AG20443 (cell line): ENCODE measurements around the gene CREB3L2.

Experiments
- DNase-seq: peaks from one replicate; pipeline ENCODE4 v3.0.0; 2012; ENCODE audit warnings: low spot score, mixed read lengths

The CREB3L2 gene

DNA sequence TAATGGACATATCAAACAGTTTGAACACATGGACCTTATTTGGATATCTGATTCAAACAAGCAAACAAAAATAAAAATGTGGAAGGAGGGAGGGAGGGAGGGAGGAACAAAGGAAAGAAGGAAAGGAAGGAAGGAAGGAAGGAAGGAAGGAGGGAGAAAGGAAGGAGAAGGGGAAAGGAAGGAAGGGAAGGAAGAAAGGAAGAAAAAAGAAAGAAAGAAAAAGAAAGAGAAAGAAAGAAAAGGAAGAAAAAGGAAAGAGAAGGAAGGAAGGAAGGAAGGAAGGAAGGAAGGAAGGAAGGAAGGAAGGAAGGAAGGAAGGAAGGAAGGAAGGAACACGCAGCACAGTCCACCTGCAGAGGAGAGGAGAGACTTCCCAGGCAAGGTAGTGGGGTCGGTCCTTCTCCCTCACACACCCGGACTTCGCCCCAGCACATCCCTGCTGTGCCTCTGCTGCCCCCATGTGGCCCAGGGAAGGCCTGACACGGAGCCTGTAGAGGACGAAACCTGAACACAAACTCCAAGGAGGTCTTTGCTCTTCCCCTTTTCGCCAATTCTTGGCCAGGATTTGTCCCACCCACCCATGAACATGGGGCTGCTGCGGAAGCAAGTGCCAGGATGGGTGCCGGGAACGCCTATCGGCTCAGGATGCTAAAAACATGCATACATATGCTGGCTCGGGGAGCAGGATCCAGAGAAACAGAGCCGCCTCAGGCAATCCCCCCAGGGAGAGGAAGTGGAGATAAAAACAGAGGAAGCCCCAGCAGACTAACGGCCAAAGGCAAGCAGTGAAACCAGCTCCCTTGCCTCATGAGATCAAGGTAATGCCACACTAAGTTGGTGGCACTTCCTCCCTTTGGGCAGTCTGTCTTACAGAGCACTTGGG is 102.8 kb downstream of the CREB3L2 start:
- peak; percentile 87 for DNase-seq

DNA sequence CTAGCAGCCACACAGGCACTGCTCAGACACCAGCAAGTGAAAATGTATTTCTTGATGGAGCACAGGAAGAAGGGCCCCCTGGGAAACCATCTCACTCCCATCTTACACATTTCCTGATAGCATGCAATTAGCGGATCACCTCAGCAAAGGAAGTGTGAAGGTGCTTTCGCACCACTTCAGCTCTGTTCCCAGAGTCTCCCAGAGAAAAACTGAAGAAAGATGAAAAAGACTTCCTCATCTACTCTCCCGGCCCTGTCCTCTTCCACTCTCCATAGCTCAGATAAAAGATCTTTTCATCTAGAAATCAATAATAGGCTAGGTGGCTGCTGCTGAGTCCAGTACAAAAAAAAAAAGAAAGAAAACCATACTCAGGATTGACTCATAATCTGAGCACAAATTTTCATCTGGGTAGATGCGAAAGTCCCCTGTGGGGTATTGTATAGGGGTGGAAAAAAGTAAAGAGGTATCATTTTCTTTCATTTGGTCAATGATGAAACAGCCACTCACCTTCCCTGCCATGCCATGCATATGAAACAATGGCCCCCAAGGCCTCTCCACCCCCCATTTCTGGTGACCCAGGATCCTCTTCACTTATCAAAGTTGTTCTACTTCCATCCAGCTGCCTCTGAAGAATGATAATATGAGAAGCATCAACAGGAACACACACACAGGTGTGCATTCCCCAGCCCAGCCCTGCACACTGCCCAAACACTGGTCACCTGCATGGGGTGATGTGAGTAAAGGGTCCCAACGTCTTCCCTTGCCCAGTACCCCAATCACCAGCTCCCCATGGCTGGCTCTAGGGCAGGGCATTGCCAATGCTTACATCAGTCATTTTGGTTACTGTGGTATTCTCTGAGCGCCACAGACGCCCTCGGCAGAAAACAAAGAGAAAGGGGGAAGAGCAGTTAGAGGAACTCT is 106.3 kb downstream of the CREB3L2 start:
- DNase-seq, result no peak

DNA sequence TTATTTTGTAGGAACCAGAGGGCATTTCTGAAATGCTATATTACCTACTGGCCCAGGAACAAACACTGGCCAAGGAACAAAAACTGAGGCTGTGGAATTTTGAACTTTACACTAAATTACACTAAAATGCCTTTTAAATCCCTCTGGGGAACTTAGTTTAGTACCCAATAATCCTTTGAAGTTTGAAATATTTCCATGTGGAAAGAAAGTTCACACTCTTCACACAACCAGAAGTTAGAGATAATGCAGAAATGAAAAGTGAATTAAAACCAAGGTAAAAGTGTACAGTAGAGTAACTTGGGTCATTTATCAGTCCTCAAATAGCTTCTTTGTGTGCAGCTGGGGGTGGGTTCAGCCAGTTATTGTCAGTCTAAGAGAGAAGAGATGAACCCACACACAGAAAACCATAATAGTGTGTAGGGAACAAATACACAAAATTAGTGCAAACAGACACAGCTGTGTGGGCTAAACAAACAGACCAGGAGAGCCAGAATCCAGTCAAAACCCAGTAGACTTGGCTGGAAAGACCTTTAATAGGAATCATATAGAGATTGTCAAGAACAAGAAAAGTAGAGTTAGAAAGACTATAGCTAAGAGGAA is 108.6 kb downstream of the CREB3L2 start:
- no peak for DNase-seq

DNA sequence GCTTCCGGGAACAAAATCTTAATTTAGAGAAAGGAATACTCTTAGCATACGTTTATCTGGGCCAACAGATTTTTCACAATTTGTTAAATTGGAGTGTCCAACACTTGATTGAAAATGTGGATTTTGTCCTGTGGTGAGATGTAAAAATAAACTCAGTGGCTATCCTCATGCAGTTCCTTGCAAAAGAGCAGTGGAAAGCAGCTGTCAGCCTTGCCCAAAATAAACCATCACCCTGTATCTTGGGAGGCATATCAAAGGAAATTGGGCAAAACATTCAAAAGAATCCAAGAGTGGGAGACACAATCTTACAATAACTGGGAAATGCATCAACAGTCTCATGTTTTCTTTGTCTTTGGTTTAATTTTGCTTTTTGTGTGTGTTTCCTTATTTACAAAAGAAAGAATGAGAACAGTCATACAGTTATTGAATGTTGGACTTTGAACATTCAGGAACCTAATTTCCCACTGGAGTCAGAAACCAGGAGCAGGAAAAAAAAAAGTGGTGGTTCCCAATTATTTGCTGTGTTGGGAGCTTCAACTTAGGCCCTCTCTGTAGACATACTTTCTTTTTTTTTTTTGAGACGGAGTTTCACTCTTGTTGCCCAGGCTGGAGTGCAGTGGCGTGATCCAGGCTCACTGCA is 110.8 kb downstream of the CREB3L2 start:
- no peak for DNase-seq

DNA sequence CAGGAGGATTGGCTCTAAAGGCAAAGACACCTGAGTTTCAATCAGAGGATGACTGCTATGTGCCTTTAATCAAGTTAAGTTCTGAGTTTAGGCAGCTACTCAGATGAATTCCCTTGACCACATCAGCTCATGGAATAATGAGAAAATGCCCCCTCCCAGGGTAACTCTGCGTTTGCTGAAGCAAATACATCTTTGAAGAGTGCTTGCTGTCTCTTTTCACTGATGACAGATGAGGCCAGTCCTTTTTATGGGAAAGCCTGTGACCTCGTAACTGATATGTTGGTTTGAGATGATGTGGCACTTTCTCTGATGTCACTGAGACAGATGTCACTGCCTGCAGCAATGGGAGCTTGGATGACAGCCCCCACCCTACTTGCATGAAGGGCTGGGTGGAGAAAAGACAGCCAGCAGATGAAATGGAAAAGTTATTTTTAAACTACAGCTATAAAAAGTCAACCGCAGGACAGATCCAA is 111.4 kb downstream of the CREB3L2 start:
- DNase-seq, result no peak

DNA sequence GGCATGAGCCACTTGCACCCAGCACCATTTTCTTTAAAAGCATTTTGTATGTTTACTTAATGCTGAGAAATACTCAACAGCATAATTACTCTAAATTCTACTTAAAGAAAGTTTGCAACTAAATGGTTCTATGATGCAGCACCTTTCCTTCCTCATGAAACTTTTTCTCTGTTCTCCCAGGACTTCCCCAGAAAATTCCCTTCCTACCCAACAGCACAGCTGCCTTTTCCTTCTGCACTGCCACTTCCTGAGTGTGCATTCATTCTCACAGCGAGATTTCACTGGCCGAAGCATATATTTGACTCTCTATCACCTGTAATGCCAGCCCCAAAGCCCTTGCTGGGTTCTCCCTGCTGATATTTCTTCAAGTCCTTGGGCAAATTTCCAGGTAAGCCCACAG is 113.6 kb downstream of the CREB3L2 start:
- no peak for DNase-seq

DNA sequence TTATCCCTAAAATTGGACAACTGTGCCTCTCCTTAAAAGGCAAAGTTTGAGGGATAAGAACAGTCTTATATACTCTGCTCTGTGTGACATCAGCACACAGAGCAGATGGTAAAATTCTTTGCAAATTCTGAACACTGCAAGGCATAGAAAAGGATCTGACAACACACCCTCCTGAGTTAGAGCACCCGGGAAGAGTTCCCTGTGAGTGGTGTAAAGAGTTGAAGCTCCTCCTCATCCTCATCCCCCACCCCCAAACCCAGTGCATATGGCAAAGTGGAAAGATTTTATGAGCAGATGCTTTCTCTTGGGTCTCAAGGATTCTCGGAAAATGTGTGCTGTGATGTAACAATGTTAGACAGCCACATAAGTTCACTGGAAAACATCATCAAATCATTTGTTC is 115.1 kb downstream of the CREB3L2 start:
- no peak for DNase-seq

DNA sequence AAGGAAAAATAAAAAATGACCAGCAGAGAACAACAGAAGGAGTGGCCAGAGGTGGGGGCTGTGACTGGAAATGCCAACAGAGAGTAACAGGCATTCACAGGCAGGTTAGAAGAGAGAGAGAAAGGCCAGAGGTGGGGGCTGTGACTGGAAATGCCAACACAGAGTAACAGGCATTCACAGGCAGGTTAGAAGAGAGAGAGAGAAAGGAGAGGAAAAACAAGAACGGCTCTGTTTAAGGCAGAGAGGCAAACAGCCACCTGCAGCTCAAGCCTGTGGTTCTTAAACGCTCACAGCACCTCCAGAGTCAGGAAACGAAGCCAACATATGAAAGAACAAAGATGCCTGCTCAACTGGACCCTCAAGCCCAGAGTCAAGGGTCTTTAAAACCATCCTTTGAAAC is 115.6 kb downstream of the CREB3L2 start:
- no peak for DNase-seq

DNA sequence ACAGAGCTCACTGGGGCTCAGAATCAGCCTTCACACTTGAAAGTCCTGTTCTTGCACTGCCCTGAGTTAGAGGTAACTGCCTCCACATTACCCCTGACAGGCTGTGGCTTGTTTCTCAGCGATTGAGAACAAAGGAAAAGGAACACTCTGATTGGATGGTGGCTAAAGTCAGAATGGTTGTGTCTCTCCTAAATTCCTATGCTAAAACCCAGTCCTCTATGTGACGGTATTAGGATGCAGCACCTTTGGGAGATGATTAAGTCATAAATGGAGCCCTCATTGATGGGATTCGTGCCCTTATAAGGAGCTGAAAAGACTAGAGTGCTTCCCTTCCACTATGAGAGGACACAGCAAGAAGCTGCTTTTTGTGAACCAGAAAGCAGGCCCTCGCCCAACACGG is 116.2 kb downstream of the CREB3L2 start:
- DNase-seq, result no peak

DNA sequence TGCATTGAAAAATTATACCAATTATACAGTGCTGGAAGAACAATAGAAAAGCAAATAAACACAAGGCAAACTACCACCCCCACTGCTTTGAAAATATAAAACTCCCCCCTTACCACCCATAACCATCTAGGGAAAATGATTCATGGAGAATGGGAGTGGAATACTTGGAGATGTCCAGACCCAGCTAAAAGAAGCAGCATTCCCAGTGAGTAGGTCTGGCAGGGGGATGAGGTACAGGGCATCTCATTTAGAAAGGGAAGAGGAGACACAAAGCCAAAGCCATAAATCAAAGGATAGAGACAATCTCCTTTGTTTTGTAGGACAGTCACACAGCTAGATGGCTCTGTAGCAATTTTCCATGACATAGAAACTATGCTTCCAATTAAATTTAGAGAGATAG is 119.1 kb downstream of the CREB3L2 start:
- DNase-seq, result peak; percentile 18

DNA sequence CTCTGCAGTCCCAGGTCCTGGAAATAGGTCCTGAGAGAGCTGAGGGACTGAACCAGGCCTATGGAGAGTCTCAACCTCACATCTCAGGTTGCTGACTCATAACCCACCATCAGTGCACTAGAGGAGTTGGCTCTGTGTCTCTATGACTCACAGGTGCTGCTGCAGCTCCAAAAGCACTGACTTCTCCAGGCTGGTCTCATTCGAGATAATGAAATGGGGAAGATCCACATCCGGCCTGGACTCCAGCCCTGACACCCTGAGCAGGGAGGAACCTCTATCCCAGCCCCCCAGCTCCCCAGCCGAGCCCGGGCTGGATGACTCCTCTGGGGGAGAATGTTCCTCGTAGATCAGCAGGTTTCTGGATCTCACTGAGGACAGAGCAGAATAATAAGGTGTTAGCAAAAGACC is 119.6 kb downstream of the CREB3L2 start:
- DNase-seq, result peak; percentile 93

DNA sequence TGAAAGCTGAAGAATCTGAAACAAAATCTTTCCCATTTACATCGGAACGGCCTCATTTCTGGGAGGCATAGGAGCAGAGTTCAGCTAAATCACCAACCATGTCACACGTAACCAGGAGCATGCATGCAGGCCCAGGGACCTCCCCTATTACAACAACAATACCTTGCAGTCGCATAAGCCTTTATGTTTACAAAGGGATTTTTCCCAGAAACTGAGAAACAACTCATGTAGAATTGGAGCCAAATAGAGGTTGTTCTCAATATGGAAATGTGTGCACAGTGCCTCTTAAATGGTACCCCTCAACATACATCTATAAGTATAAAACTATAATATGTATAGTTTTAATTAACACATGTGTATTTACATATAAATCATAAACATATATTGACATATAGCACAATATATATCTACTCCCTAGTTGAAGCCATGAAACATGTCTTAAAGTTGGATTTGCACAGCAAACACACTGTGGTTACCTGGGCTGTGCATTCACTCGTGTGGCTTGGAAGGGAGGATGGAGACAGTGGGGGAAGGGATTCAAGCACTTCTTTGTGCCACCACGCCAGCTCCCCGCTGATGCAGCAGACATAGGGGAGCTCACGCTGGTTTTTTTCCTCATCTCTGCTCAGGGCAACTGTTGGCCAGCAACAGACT is 120.2 kb downstream of the CREB3L2 start:
- DNase-seq, result no peak

DNA sequence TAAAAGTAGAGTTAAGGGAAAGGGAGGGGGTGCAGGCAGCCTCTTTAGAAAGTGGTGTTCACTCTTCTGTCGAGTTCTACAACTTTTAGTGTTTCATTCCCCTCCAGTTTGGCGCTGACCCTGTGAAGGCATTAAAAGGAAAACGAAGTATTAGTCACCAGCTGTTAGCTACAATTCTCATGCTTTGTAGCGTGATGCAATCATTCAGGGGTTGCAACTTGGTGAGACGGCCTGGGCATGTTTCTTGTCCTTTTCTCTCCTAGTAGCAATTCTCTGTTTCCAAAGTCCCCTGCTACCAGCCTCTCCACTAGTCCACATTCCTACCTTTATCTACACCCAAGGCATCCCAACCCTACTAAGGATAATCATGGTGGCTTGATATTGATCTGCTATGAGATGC is 121.5 kb downstream of the CREB3L2 start:
- peak; percentile 80 for DNase-seq

DNA sequence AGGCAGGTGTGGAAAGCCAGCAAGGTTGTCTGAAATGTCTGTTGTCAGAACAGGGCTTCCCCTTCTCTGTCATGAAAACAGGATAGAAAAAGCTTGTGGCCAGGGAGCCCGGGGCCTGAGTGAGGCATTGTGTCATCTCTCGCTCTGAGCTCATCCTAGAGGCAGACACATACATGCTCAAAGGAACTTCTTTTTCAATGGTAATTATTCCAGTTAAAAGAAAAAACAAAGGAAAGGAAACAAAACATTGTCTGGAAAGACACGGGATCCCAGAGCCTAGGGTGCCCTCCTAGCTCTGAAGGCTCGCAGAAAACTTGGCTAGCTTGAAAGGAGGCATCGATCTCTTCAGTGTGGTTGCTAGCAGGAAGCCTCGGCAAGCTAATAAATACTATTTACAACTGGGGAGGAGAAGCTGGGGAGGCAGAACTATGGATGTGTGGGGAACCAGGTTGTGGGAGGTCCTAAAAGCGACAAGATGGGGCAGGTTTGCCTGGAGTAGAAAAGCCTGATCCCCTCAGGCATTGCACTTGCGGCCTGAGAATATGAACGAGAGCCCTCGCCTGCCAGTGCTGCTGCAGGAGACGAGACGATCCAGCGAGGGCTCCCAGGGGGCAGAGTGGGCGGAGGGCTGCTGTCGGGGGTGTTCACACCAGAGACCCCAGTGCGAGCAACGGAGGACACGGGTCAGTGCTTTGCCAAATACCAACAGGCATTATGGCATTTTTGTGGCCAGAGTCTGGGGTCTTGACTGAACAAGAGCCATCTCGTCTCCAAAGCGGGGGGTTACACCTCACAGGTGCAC is 122.3 kb downstream of the CREB3L2 start:
- DNase-seq, result peak; percentile 66

DNA sequence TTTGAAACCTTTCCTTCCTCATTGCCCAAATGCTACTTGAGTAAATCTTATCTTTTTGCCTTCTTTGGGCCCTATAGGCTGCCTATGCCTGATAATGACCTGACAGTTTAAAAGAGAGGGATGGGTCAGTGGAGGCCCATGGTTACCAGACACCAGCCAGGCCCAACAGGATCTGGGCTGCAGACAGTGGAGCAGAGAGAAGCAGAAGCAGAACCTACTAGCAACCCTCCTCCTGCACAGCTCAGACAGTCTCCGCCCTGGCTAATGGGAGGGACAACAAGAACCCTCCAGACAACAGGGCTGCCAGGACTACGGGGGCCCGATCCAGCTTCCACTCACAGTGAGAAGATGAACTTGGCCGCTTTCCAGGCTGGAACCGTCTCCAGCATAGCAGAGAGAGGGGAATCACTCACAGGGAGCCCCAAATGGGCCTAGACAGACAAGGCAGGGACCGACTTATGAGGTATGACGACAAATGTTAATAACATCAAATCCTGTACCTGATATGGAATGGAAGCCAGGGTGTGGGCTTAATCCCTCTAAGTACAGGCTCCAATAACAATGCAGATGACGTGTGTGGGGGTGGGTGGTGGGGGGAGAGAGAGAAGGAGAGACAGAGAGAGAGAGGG is 123.4 kb downstream of the CREB3L2 start:
- DNase-seq, result peak; percentile 26

DNA sequence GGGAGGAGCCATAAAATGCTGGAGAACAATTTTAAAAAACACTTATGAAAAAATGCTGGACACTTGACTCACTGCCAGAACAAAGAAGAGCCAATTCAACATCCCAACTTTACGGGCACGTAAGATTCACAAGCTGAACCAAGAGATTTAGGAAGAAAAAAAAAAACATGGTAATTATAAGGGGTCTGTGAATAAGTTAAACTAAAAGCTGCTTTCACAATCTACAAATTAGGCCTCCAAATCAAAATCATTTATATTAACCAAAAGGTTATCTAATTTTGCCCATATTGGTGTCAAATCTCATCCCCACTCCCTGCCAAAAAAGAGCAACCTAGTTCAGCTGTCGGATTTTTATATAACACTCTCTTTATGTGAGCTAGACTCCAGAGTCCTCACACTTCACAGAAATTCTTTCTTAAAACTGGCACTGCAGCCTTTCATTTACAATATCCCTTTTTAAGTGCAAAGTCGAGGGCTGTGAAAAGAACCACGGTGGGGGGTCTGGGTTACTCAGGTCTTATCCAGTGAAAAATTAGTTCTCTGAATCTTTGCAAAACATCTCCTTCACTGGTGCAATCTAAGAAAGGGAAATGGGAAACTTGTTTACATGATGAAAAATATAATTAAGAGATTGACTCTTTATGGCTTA is 124.7 kb downstream of the CREB3L2 start:
- DNase-seq, result no peak

DNA sequence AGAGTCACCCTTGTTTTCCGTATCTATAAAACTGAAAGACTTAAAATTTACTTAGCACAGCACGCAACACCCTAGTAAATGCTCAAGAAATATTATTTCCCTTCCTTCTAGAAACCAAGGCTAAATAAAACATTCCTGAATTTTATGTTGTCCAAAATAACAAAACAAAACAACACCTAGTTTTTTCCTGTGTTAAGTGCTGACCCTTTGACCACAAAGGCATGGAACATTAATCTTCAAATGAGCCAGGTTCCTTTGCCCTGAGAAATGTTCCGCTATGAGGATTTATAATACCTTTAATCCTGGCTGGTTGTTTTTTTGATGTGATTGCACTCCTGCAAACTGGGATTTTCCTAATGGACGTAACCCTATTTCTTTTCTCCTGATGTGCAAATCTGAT is 126.1 kb downstream of the CREB3L2 start:
- no peak for DNase-seq

DNA sequence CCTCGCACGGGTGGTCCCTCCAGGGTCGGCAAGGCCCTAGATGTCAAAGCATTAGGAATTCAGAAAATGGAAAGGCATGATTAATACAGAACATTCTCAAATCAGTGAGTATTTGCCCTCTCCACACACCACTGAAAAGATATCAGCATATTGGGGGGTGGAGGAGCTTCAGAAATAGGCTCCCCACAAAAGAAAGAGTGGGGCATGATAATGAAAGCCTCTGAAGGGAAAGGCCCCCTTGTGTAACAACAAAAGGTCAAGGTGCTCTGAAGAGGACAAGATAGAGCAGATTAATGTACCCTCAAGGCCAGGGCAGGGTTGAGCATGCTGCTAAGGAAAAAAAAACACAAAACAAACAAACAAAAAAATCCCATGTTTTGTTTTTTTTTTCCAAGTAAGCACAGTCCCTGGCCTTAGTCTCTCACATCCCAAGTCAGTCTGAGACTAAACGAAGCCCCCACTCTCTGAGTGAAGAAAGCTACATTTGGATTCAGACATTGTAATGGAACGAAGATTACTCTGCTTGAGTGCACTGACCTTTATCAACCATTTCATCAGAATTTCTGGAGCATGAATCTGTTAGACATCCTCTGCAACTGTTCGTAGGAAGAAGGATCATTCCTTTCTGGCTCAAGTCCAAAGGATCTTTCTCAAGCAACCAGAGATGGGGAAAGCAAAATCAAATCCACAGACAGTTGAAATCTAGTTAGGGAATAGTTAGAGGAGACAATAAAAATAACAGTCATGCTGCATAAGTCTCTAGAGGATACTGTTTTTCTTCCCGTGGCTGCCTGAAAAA is 127.7 kb downstream of the CREB3L2 start:
- DNase-seq, result peak; percentile 69

DNA sequence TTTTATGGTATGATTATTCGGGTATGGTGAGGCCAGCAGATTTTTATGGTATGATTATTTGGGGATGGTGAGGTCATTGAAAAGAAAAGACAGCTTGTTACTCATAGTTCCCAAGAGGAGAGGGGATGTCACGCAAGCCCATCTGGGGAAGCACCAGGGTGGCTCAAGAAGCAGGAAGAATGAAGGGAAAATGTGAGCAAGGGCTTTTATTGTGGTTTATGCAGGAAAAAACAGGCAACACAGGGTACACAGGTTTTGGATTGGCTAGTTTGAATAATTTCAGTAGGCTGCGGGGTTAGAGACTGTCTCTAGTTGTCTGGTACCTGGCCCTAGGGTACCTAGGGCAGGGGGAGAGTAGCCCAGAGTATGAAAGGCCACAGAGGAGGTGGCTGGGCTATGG is 128.4 kb downstream of the CREB3L2 start:
- peak; percentile 79 for DNase-seq
